Thoracic aorta (tissue), 2 donors: ENCODE results near the gene PEA15. TPM values are rescaled to one million over a fixed set of nuclear protein-coding genes. Genes with fewer than 3 reads are reported as not detected.

Source experiments
- ATAC-seq: fragments of 150-250 bp; one replicate; pipeline ENCODE4 v1.8.0; 2017; ENCODE audit warnings: low read depth; ENCODE audit not compliant: insufficient number of reproducible peaks, low FRiP score
- DNase-seq: peaks from one replicate; pipeline ENCODE4 v3.0.0-alpha.2; 2020; ENCODE audit warnings: low spot score
- H3K27ac ChIP-seq, 2 donors: fragments of 200-600 bp; sonication (generic); 1 replicate in 1 of 2; 2 replicates in 1 of 2; pipeline ENCODE4 v1.5.1; 2016; ENCODE audit warnings: mild to moderate bottlenecking in 2 of 2, moderate library complexity in 2 of 2
- H3K27me3 ChIP-seq: fragments of 200-600 bp; sonication (generic); replicated peaks from 2 replicates; pipeline ENCODE4 v1.6.0; 2016; ENCODE audit warnings: mild to moderate bottlenecking; ENCODE audit not compliant: insufficient read depth
- H3K36me3 ChIP-seq: fragments of 200-600 bp; sonication (generic); one replicate; pipeline ENCODE4 v1.5.1; 2016
- H3K4me1 ChIP-seq, 2 donors: fragments of 200-600 bp; sonication (generic); 1 replicate in 1 of 2; 2 replicates in 1 of 2; pipeline versions ENCODE4 v1.5.1 to v1.6.0; 2016; ENCODE audit warnings: low read depth in 2 of 2, mild to moderate bottlenecking in 1 of 2; ENCODE audit not compliant: control insufficient read depth in 1 of 2
- H3K4me3 ChIP-seq: fragments of 200-600 bp; sonication (generic); 2 replicates; pipeline ENCODE4 v1.5.1; 2016; ENCODE audit warnings: mild to moderate bottlenecking
- H3K9me3 ChIP-seq: fragments of 200-600 bp; sonication (generic); 2 replicates; pipeline ENCODE4 v1.5.1; 2016
- total RNA-seq, 2 donors: library from RNA; depleted of rRNA; stranded (reverse); fragments of >200 nt; gene quantifications; one replicate each; pipeline versions ENCODE4 v1.1.0 to v1.2.3, GENCODE V29; 2016
- TF ChIP-seq, protein P1 (sequence below): fragments of 200-600 bp; sonication (generic); IDR thresholded peaks from one replicate; pipeline ENCODE4 v1.5.1; 2019; ENCODE audit warnings: antibody characterized with exemption

PEA15 gene
- total RNA-seq, 2 donors from 2014 or later = 131 to 194 TPM

- no peaks in the 10 kb centered on the region for H3K36me3 ChIP-seq
These were observed 35.4 kb upstream of the PEA15 start for GRCh38 chr1:160169553-160170399.

GRCh38 chr1:160171354-160171753 lies 33.8 kb upstream of the PEA15 start:
- TF ChIP-seq, protein P1, sequence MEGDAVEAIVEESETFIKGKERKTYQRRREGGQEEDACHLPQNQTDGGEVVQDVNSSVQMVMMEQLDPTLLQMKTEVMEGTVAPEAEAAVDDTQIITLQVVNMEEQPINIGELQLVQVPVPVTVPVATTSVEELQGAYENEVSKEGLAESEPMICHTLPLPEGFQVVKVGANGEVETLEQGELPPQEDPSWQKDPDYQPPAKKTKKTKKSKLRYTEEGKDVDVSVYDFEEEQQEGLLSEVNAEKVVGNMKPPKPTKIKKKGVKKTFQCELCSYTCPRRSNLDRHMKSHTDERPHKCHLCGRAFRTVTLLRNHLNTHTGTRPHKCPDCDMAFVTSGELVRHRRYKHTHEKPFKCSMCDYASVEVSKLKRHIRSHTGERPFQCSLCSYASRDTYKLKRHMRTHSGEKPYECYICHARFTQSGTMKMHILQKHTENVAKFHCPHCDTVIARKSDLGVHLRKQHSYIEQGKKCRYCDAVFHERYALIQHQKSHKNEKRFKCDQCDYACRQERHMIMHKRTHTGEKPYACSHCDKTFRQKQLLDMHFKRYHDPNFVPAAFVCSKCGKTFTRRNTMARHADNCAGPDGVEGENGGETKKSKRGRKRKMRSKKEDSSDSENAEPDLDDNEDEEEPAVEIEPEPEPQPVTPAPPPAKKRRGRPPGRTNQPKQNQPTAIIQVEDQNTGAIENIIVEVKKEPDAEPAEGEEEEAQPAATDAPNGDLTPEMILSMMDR = no peak
- Histone ChIP-seq H3K4me3 (no peak overlapping the region), H3K4me1 (no peaks in the 10 kb centered on the region), H3K27me3 (no peaks in the 10 kb centered on the region), H3K36me3 (no peaks in the 10 kb centered on the region), H3K27ac (no peak overlapping the region), H3K9me3 (no peaks in the 10 kb centered on the region)
- ATAC-seq = no peak
- DNase-seq = no peak

More at GRCh38 chr1:160169553-160170399, 35.4 kb upstream of the PEA15 start:
- no peak for ATAC-seq
- H3K4me3 ChIP-seq = no peak overlapping the region
- H3K27me3 ChIP-seq = no peaks in the 10 kb centered on the region
- no peaks in the 10 kb centered on the region for H3K9me3 ChIP-seq
- no peak for DNase-seq
- no peak overlapping the region for H3K27ac ChIP-seq
- TF ChIP-seq, protein P1 = no peak
- H3K4me1 ChIP-seq = no peaks in the 10 kb centered on the region

GRCh38 chr1:160171980-160172379 lies 33.2 kb upstream of the PEA15 start:
- Histone ChIP-seq H3K36me3 (no peaks in the 10 kb centered on the region), H3K4me3 (no peak overlapping the region), H3K9me3 (no peaks in the 10 kb centered on the region), H3K27ac (no peak overlapping the region), H3K4me1 (no peaks in the 10 kb centered on the region), H3K27me3 (no peaks in the 10 kb centered on the region)
- TF ChIP-seq, protein P1 = no peak
- no peak for ATAC-seq
- DNase-seq = no peak

GRCh38 chr1:160177231-160177630 lies 28.0 kb upstream of the PEA15 start:
- DNase-seq = no peak
- Histone ChIP-seq H3K27me3 (no peaks in the 10 kb centered on the region), H3K27ac (no peak overlapping the region), H3K4me1 (no peaks in the 10 kb centered on the region), H3K9me3 (no peaks in the 10 kb centered on the region), H3K36me3 (no peaks in the 10 kb centered on the region), H3K4me3 (no peak overlapping the region)
- ATAC-seq = no peak
- TF ChIP-seq, protein P1 = no peak

DNA sequence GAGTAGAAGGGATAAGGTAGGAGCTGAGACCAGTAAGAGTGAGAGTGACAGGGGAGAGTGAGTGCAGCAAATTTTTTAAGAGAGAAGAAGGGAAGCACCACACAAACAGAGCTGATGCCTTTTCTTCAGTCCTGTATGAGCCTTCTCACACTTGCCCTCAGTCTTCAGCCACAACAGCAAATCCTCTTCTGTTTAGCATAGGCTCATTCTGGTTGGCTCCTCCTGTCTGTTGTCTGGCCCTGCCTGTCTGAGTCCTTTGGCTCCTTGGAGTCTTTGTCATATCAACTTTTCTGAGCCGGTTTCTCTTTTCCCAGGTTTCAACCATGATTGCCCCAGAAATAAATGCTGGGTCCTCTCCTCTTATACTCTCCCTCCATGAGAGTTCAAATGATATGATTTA lies 27.5 kb upstream of the PEA15 start:
- Histone ChIP-seq H3K4me3 (no peak overlapping the region), H3K4me1 (no peaks in the 10 kb centered on the region), H3K27me3 (no peaks in the 10 kb centered on the region), H3K9me3 (no peaks in the 10 kb centered on the region), H3K36me3 (no peaks in the 10 kb centered on the region), H3K27ac (no peak overlapping the region)
- ATAC-seq (no peak), DNase-seq (no peak)
- TF ChIP-seq, protein P1 = no peak
